HG02763 (cell line): ENCODE results near the gene CLK2.

Experiments
- ATAC-seq: cut with Tn5 transposase; IDR thresholded peaks from one replicate; pipeline ENCODE4 v1.9.1; 2021; ENCODE audit warnings: mild to moderate bottlenecking, moderate library complexity; ENCODE audit not compliant: unreplicated experiment

The CLK2 gene

GRCh38 chr1:155273343-155274245 lies at the start of gene CLK2:
CLK2 (minus strand) TSS chr1:155273504; CDS start chr1:155270977, 2,527 bp downstream.
- peak; percentile 74 for ATAC-seq

- no peak for ATAC-seq
Observed at GRCh38 chr1:155322571-155322952, 49.3 kb upstream of the CLK2 start.

GRCh38 chr1:155321639-155322503 lies 48.6 kb upstream of the CLK2 start:
- ATAC-seq, result no peak

GRCh38 chr1:155320661-155321617 lies 47.6 kb upstream of the CLK2 start, which contains the start of gene RUSC1:
RUSC1 (plus strand) TSS chr1:155320894; CDS start chr1:155321774, 880 bp downstream.
- ATAC-seq, result no peak

GRCh38 chr1:155320252-155320651 lies 46.9 kb upstream of the CLK2 start:
- ATAC-seq, result no peak

GRCh38 chr1:155319536-155319935 lies 46.2 kb upstream of the CLK2 start:
- no peak for ATAC-seq

GRCh38 chr1:155318082-155318481 lies 44.8 kb upstream of the CLK2 start:
- ATAC-seq, result no peak

- ATAC-seq, result no peak
Observed at GRCh38 chr1:155316922-155317321, 43.6 kb upstream of the CLK2 start.

- ATAC-seq, result no peak
Observed at GRCh38 chr1:155313261-155313660, 40.0 kb upstream of the CLK2 start.

- no peak for ATAC-seq
Observed at GRCh38 chr1:155309423-155310021, 36.2 kb upstream of the CLK2 start.

GRCh38 chr1:155308493-155309422 lies 35.5 kb upstream of the CLK2 start, which contains the start of gene FDPS:
FDPS (plus strand) TSS chr1:155308866; CDS start chr1:155309790, 924 bp downstream.
- peak; percentile 97 for ATAC-seq

GRCh38 chr1:155307247-155307740 lies 34.0 kb upstream of the CLK2 start:
- no peak for ATAC-seq

GRCh38 chr1:155305881-155306391 lies 32.6 kb upstream of the CLK2 start:
- no peak for ATAC-seq

GRCh38 chr1:155304558-155305063 lies 31.3 kb upstream of the CLK2 start:
- ATAC-seq, result no peak

- no peak for ATAC-seq
Observed at GRCh38 chr1:155301342-155301841, 28.1 kb upstream of the CLK2 start, which contains the start of gene PKLR. PKLR (minus strand) TSS chr1:155301438; CDS start chr1:155301395, 43 bp downstream.

- ATAC-seq, result no peak
Observed at GRCh38 chr1:155300553-155301329, 27.4 kb upstream of the CLK2 start.

GRCh38 chr1:155300024-155300423 lies 26.7 kb upstream of the CLK2 start:
- ATAC-seq, result no peak
